ENCODE data around the gene TTC34. TPM values are rescaled to one million over a fixed set of nuclear protein-coding genes. Genes with fewer than 3 reads are reported as not detected.
A peak's percentile ranks its signal among the peaks of the same experiment; 100 is the strongest.

TTC34 gene
- total and polyA plus RNA-seq, 10 of the 15 experiments (the other 5 are each of a cell fraction or from before 2014, with no cell fraction given): 0.03 to 0.49 (median 0.05) TPM; not detected in 2

GRCh38 chr1:2821966-2822620 lies 20.6 kb upstream of the TTC34 start (continued):
- TF ChIP-seq, protein P1, sequence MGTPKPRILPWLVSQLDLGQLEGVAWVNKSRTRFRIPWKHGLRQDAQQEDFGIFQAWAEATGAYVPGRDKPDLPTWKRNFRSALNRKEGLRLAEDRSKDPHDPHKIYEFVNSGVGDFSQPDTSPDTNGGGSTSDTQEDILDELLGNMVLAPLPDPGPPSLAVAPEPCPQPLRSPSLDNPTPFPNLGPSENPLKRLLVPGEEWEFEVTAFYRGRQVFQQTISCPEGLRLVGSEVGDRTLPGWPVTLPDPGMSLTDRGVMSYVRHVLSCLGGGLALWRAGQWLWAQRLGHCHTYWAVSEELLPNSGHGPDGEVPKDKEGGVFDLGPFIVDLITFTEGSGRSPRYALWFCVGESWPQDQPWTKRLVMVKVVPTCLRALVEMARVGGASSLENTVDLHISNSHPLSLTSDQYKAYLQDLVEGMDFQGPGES (IDR thresholded peaks at IDR 0.05): no peak
- no peak for TF ChIP-seq RB1 (IDR thresholded peaks at IDR 0.05; ENCODE audit: borderline replicate concordance)
- peak; percentile 16 to 24 (median 22); a peak in 2 of 6 replicates for TF ChIP-seq CTCF (IDR thresholded peaks at IDR 0.05 in 2 of 3, conservative IDR thresholded peaks at IDR 0.05 in 1 of 3; ENCODE audit: control insufficient read depth in 2 of 3, extremely low read depth in 1 of 3, insufficient read depth in 1 of 3, low read depth in 3 of 3, low read length in 3 of 3)
- no peak for TF ChIP-seq NR2C2 (IDR thresholded peaks at IDR 0.05; ENCODE audit: borderline replicate concordance, control insufficient read depth, insufficient read length, low read depth)

GRCh38 chr1:2821373-2821955 lies 20.0 kb upstream of the TTC34 start:
- ATAC-seq (no peak), DNase-seq (ENCODE audit: low read depth, low spot score) (no peak), FAIRE-seq (no peak)
- H3K9ac ChIP-seq (ENCODE audit: control insufficient read depth, insufficient read depth, low read length): no peak overlapping the region
- ChIA-PET POLR2A (no interaction called here), SMC1A (ENCODE audit: uncharacterized antibody, unreplicated experiment) (no interaction called here), CTCF (interaction anchor here (0.8 kb wide), 1 partner anchor 35 kb away, joined by 3 read pairs; no protein-coding TSS in a partner anchor), RAD21 (ENCODE audit: unreplicated experiment) (no interaction called here)
- no peaks in the 10 kb centered on the region for H3K4me1 ChIP-seq (ENCODE audit: control insufficient read depth, insufficient read depth, low read length)
- no peak overlapping the region for H3K4me2 ChIP-seq (ENCODE audit: control insufficient read depth, insufficient read depth)
- in situ Hi-C loops (cut with MboI) (loop anchor here (25.0 kb wide), 1 partner anchor 134 kb away; no protein-coding TSS in a partner anchor), intact Hi-C loops (cut with micrococcal nuclease; ENCODE audit: unreplicated experiment) (no loop called here)
- no peaks in the 10 kb centered on the region; the same call in 1 of the 2 replicates for H4K20me1 ChIP-seq (ENCODE audit: control insufficient read depth, insufficient read depth)
- no peaks in the 10 kb centered on the region for H3K36me3 ChIP-seq (ENCODE audit: control insufficient read depth in 2 of 2, insufficient read depth in 2 of 2, low read length in 1 of 2)
- H3K79me2 ChIP-seq (ENCODE audit: control insufficient read depth, insufficient read depth, low read length): no peaks in the 10 kb centered on the region
- no peaks in the 10 kb centered on the region for H3K27me3 ChIP-seq (replicated peaks in 1 of 2; ENCODE audit: control insufficient read depth in 2 of 2, insufficient read depth in 2 of 2, low read length in 1 of 2)
- no peaks in the 10 kb centered on the region; the same call in 2 of the 3 replicates for H3K9me3 ChIP-seq (replicated peaks; ENCODE audit: control insufficient read depth, insufficient read depth, low read length)
- 44% methylated on average over 17 of the region's 17 CpGs for WGBS (ENCODE audit: insufficient coverage, insufficient replicate concordance, low lambda C conversion rate, missing lambda C conversion rate)
- BruUV-seq (replicated peaks): no TSS peak
- H3K27ac ChIP-seq (ENCODE audit: control insufficient read depth, insufficient read depth): no peak overlapping the region
- TF ChIP-seq CEBPB (IDR thresholded peaks at IDR 0.05; ENCODE audit: borderline replicate concordance in 1 of 2, low read depth in 2 of 2, low read length in 2 of 2) (no peak), ZBTB11 (CRISPR knock-in tag; IDR thresholded peaks at IDR 0.05) (no peak), SIN3A (IDR thresholded peaks at IDR 0.05; ENCODE audit: low read depth, low read length) (no peak), CBX5 (IDR thresholded peaks at IDR 0.05; ENCODE audit: low read depth) (no peak), LARP7 (IDR thresholded peaks at IDR 0.05) (no peak)
- TF ChIP-seq, protein P2, sequence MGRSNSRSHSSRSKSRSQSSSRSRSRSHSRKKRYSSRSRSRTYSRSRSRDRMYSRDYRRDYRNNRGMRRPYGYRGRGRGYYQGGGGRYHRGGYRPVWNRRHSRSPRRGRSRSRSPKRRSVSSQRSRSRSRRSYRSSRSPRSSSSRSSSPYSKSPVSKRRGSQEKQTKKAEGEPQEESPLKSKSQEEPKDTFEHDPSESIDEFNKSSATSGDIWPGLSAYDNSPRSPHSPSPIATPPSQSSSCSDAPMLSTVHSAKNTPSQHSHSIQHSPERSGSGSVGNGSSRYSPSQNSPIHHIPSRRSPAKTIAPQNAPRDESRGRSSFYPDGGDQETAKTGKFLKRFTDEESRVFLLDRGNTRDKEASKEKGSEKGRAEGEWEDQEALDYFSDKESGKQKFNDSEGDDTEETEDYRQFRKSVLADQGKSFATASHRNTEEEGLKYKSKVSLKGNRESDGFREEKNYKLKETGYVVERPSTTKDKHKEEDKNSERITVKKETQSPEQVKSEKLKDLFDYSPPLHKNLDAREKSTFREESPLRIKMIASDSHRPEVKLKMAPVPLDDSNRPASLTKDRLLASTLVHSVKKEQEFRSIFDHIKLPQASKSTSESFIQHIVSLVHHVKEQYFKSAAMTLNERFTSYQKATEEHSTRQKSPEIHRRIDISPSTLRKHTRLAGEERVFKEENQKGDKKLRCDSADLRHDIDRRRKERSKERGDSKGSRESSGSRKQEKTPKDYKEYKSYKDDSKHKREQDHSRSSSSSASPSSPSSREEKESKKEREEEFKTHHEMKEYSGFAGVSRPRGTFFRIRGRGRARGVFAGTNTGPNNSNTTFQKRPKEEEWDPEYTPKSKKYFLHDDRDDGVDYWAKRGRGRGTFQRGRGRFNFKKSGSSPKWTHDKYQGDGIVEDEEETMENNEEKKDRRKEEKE (IDR thresholded peaks at IDR 0.05): no peak
- H3K4me3 ChIP-seq: no peak overlapping the region
- no peak overlapping the region for H2AFZ ChIP-seq (ENCODE audit: control insufficient read depth, low read depth, low read length)

All from GM12878 (cell line).